Right lobe of liver (tissue), 6 donors: ENCODE measurements around the gene NME4. TPM values are rescaled to one million over a fixed set of nuclear protein-coding genes. Genes with fewer than 3 reads are reported as not detected.

Experiments used
- ATAC-seq, 4 donors: fragments of 200-7000 bp; cut with Tn5 transposase; one replicate each; pipeline ENCODE4 v1.9.1; 2020; ENCODE audit warnings: mild to moderate bottlenecking in 4 of 4, moderate library complexity in 4 of 4
- DNase-seq, 3 donors: peaks; one replicate each; pipeline ENCODE4 v3.0.0-alpha.2; 2020
- H3K27ac ChIP-seq, 3 donors: fragments of 200-600 bp; one replicate each; pipeline ENCODE4 v1.8.0; 2022
- H3K27me3 ChIP-seq, 2 donors: fragments of 200-600 bp; one replicate each; pipeline ENCODE4 v1.8.0; 2022
- H3K36me3 ChIP-seq, 4 donors: fragments of 200-600 bp; sonication (generic) in 1 of 4; one replicate each; pipeline versions ENCODE4 v1.5.1 to v1.8.0; 2017 to 2022; ENCODE audit warnings: control low read depth in 1 of 4
- H3K4me1 ChIP-seq, 4 donors: fragments of 200-600 bp; sonication (generic) in 1 of 4; one replicate each; pipeline versions ENCODE4 v1.5.1 to v1.8.0; 2017 to 2022; ENCODE audit warnings: control low read depth in 1 of 4
- H3K4me3 ChIP-seq, 3 donors: fragments of 200-600 bp; one replicate each; pipeline ENCODE4 v1.8.0; 2022
- H3K9me3 ChIP-seq, 4 donors: fragments of 200-600 bp; sonication (generic) in 1 of 4; one replicate each; pipeline versions ENCODE4 v1.5.1 to v1.8.0; 2017 to 2022; ENCODE audit warnings: control low read depth in 1 of 4
- POLR2A ChIP-seq: fragments of 450-650 bp; IDR thresholded peaks from one replicate; pipeline ENCODE4 v1.6.1; 2017; ENCODE audit warnings: antibody characterized with exemption, mild to moderate bottlenecking
- WGBS: methylation state at CpG from one replicate; pipeline ENCODE4 v1.1.6; 2018; ENCODE audit warnings: low coverage, low lambda C conversion rate; ENCODE audit not compliant: insufficient coverage; ENCODE audit errors: missing lambda C conversion rate; 5-methylcytosine and 5-hydroxymethylcytosine counted together
- intact Hi-C, 2 donors: fragments of 100-400 bp; cut with DNase I; formaldehyde crosslinking; loops; one replicate each; pipeline versions ENCODE4 v1.11.2 to v1.14.1; 2022
- total RNA-seq, 6 experiments: library from RNA; depleted of rRNA in 2 of 6; stranded (reverse); fragments of >200 nt in 2 of 6; fragmentation: NEBNext Ultra II Directional in 3 of 6; extraction: Animal tissue kit (Norgen Biotek cat#: 25700) in 3 of 6; gene quantifications; one replicate each; pipeline versions ENCODE4 v1.1.0 to v1.2.4, GENCODE V29; 2016 to 2023
- TF ChIP-seq, protein P1 (sequence below), 4 donors: fragments of 200-600 bp in 3 of 4; fragments of 450-650 bp in 1 of 4; IDR thresholded peaks; one replicate each; pipeline versions ENCODE4 v1.5.1 to v1.8.0; 2016 to 2022; ENCODE audit warnings: antibody characterized with exemption in 4 of 4, mild to moderate bottlenecking in 2 of 4
- donor health status: DM: no; HTN: yes; CAD: no.
- donor health status: DM: no; HTN: no; CAD: no.
- donor health status: DM: no; HTN: no; CAD: no.
- donor health status: DM: no; HTN: yes; CAD: no.
- donor health status: DM: no; HTN: yes; CAD: no.

NME4 gene
- total RNA-seq, 6 experiments from 2014 or later = 50.3 to 83.6 (median 61.0) TPM

- Histone ChIP-seq H3K4me3 (no peak overlapping the region), H3K9me3 (no peaks in the 10 kb centered on the region), H3K4me1 (peaks cover 0 to 5% (median 2%) of the 10 kb centered on the region in 4 donors), H3K27me3 (no peaks in the 10 kb centered on the region), H3K27ac (no peak overlapping the region), H3K36me3 (peaks cover 0 to 25% (median 0%) of the 10 kb centered on the region in 4 donors)
- ATAC-seq = no peak
- intact Hi-C loops = loop anchor here in 1 of 2 donors (10.0 kb wide), 1 partner anchor 133 kb away; the partner anchor contains the start of gene FAM234A
- DNase-seq = no peak
- WGBS = 80% methylated on average over 1 of the region's 18 CpGs
- TF ChIP-seq POLR2A = no peak
- TF ChIP-seq, protein P1, sequence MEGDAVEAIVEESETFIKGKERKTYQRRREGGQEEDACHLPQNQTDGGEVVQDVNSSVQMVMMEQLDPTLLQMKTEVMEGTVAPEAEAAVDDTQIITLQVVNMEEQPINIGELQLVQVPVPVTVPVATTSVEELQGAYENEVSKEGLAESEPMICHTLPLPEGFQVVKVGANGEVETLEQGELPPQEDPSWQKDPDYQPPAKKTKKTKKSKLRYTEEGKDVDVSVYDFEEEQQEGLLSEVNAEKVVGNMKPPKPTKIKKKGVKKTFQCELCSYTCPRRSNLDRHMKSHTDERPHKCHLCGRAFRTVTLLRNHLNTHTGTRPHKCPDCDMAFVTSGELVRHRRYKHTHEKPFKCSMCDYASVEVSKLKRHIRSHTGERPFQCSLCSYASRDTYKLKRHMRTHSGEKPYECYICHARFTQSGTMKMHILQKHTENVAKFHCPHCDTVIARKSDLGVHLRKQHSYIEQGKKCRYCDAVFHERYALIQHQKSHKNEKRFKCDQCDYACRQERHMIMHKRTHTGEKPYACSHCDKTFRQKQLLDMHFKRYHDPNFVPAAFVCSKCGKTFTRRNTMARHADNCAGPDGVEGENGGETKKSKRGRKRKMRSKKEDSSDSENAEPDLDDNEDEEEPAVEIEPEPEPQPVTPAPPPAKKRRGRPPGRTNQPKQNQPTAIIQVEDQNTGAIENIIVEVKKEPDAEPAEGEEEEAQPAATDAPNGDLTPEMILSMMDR (IDR thresholded peaks at IDR 0.05) = no peak
Measured at GRCh38 chr16:367333-367903, 29.6 kb upstream of the NME4 start.

GRCh38 chr16:368388-369158, 28.4 kb upstream of the NME4 start:
- DNase-seq = no peak
- no peak for TF ChIP-seq POLR2A
- TF ChIP-seq, protein P1 (IDR thresholded peaks at IDR 0.05) = no peak
- no peaks in the 10 kb centered on the region for H3K27me3 ChIP-seq
- WGBS = 79% methylated on average over 3 of the region's 29 CpGs
- no peak overlapping the region for H3K4me3 ChIP-seq
- intact Hi-C loops = loop anchor here in 1 of 2 donors (10.0 kb wide), 1 partner anchor 134 kb away; the partner anchor contains the start of gene FAM234A
- no peak for ATAC-seq
- no peaks in the 10 kb centered on the region for H3K9me3 ChIP-seq
- H3K4me1 ChIP-seq = peaks cover 0 to 5% (median 2%) of the 10 kb centered on the region in 4 donors
- peaks cover 0 to 30% (median 0%) of the 10 kb centered on the region in 4 donors for H3K36me3 ChIP-seq
- no peak overlapping the region for H3K27ac ChIP-seq

DNA sequence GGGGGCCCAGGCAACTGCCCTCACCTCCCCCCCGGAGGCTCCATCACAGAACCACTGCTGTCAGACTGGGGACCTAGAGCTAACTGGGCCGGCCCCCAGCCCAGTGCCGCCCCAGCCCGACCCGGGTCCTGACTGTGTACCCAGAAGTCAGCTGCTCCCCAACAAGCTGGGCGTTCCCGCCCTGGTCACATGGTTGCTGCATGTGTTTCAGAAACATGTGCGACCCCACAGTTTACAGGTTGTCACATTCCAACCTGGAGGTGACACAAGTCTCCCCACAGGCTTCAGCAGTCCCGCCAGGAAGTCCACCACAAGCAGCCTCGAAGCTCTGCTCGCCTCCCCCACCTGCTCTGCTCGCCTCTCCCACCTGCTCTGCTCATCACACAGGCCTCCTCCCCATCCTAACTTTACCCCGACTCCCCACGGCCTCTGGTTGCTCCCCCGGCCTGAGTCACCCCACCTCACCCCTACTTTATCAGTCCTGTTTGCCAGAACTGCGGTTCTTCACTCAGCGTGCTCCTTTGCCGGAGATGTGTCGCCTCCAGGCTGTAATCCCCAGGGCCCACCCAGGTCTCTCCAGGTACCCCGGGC, 27.6 kb upstream of the NME4 start:
- no peak for DNase-seq
- 75% methylated on average over 7 of the region's 20 CpGs for WGBS
- Histone ChIP-seq H3K4me1 (peaks cover 0 to 5% (median 2%) of the 10 kb centered on the region in 4 donors), H3K4me3 (no peak overlapping the region), H3K27me3 (no peaks in the 10 kb centered on the region), H3K9me3 (no peaks in the 10 kb centered on the region), H3K27ac (no peak overlapping the region), H3K36me3 (peaks cover 0 to 30% (median 0%) of the 10 kb centered on the region in 4 donors)
- TF ChIP-seq, protein P1 (IDR thresholded peaks at IDR 0.05) = no peak
- TF ChIP-seq POLR2A = no peak
- intact Hi-C loops = loop anchor here in 1 of 2 donors (10.0 kb wide), 1 partner anchor 135 kb away; the partner anchor contains the start of gene FAM234A
- no peak for ATAC-seq

- WGBS = 8% methylated on average over 25 of the region's 44 CpGs
- no peak for TF ChIP-seq POLR2A
- TF ChIP-seq, protein P1 (IDR thresholded peaks at IDR 0.05) = no peak
- intact Hi-C loops = loop anchor here in 1 of 2 donors (10.0 kb wide), 1 partner anchor 135 kb away; the partner anchor contains the start of gene FAM234A
- Histone ChIP-seq H3K4me1 (peaks cover 0 to 5% (median 2%) of the 10 kb centered on the region in 4 donors), H3K4me3 (peak overlapping the region; percentile 21 to 39 (median 39)), H3K27me3 (no peaks in the 10 kb centered on the region), H3K9me3 (no peaks in the 10 kb centered on the region), H3K27ac (no peak overlapping the region), H3K36me3 (peaks cover 0 to 35% (median 0%) of the 10 kb centered on the region in 4 donors)
- ATAC-seq (peak in 3 of 4 donors; percentile 6 to 30 (median 19)), DNase-seq (no peak)
Measured at GRCh38 chr16:369866-370436, 27.0 kb upstream of the NME4 start.
